IMR-90 (cell line): ENCODE data around the gene MED22. TPM values are rescaled to one million over a fixed set of nuclear protein-coding genes. Genes with fewer than 3 reads are reported as not detected.

Source experiments
- ATAC-seq: fragments of 200-7000 bp; cut with Tn5 transposase; 2 replicates; pipeline ENCODE4 v1.9.1; 2020; ENCODE audit warnings: low read depth, mild to moderate bottlenecking, moderate library complexity
- BruUV-seq: library from RNA; stranded (reverse); fragments of 400-500 nt; replicated peaks from 2 replicates; lab custom pipeline; 2021; lab: Mats Ljungman, UMichigan
- CTCF ChIA-PET: fragments of 300-600 bp; formaldehyde crosslinking; extraction: SDS; loops from one replicate; lab custom pipeline; 2021; ENCODE audit warnings: antibody characterized with exemption; lab: Yijun Ruan, JAX
- POLR2A ChIA-PET: fragments of 300-600 bp; sonication (Branson Sonifier 250); formaldehyde crosslinking; loops from one replicate; lab custom pipeline; 2022; ENCODE audit warnings: antibody characterized with exemption; ENCODE audit not compliant: unreplicated experiment; lab: Charles Lee
- DNase-seq: peaks from one replicate; pipeline ENCODE4 v3.0.0; 2013
- H2AFZ ChIP-seq: replicated peaks from 2 replicates; pipeline ENCODE3; 2013; ENCODE audit warnings: low read length, mild to moderate bottlenecking; ENCODE audit not compliant: poor library complexity
- H2AK5ac ChIP-seq: 2 replicates; pipeline ENCODE4 v1.6.1; 2013; ENCODE audit warnings: low read depth, low read length, inconsistent platforms
- H2AK9ac ChIP-seq: replicated peaks from 2 replicates; pipeline ENCODE3; 2013; ENCODE audit warnings: mild to moderate bottlenecking, low read depth, low read length, moderate library complexity; ENCODE audit not compliant: poor library complexity
- H2BK120ac ChIP-seq: 2 replicates; pipeline ENCODE4 v1.6.1; 2013; ENCODE audit warnings: low read depth, low read length, inconsistent platforms
- H2BK15ac ChIP-seq: 3 replicates; pipeline ENCODE4 v1.6.1; 2013; ENCODE audit warnings: low read depth, low read length, inconsistent platforms
- H2BK20ac ChIP-seq: 2 replicates; pipeline ENCODE4 v1.6.1; 2013; ENCODE audit warnings: low read depth, mild to moderate bottlenecking, inconsistent platforms, low read length, moderate library complexity
- H2BK5ac ChIP-seq: 2 replicates; pipeline ENCODE4 v1.6.1; 2013; ENCODE audit warnings: mild to moderate bottlenecking, low read depth, low read length, inconsistent platforms; ENCODE audit not compliant: poor library complexity, severe bottlenecking
- H3K14ac ChIP-seq: replicated peaks from 2 replicates; pipeline ENCODE4 v1.6.1; 2013; ENCODE audit warnings: low read depth, low read length, inconsistent platforms
- H3K18ac ChIP-seq: 2 replicates; pipeline ENCODE4 v1.6.1; 2013; ENCODE audit warnings: low read depth, low read length, control low read depth
- H3K23ac ChIP-seq: 2 replicates; pipeline ENCODE4 v1.6.1; 2013; ENCODE audit warnings: low read depth, low read length, inconsistent platforms
- H3K27ac ChIP-seq: 2 replicates; pipeline ENCODE4 v1.5.1; 2013; ENCODE audit warnings: mild to moderate bottlenecking, control low read depth, low read length; ENCODE audit not compliant: insufficient read depth
- H3K27me3 ChIP-seq: 2 replicates; pipeline ENCODE4 v1.6.1; 2013; ENCODE audit warnings: low read length; ENCODE audit not compliant: control insufficient read depth, insufficient read depth
- H3K36me3 ChIP-seq: 2 replicates; pipeline ENCODE4 v1.6.1; 2013; ENCODE audit warnings: low read length, mixed read lengths; ENCODE audit not compliant: control insufficient read depth, insufficient read depth
- H3K4ac ChIP-seq: 2 replicates; pipeline ENCODE4 v1.6.1; 2013; ENCODE audit warnings: low read depth, low read length, inconsistent platforms
- H3K4me1 ChIP-seq: 2 replicates; pipeline ENCODE4 v1.6.1; 2013; ENCODE audit warnings: low read length, mixed read lengths; ENCODE audit not compliant: control insufficient read depth, insufficient read depth
- H3K4me2 ChIP-seq: 2 replicates; pipeline ENCODE4 v1.6.1; 2013; ENCODE audit warnings: low read depth, mild to moderate bottlenecking, control low read depth, low read length, moderate library complexity
- H3K4me3 ChIP-seq: 2 replicates; pipeline ENCODE4 v1.5.1; 2013; ENCODE audit warnings: low read depth, mild to moderate bottlenecking, control low read depth, low read length, moderate library complexity; ENCODE audit not compliant: insufficient read depth
- H3K56ac ChIP-seq: 2 replicates; pipeline ENCODE4 v1.6.1; 2013; ENCODE audit warnings: low read length, inconsistent platforms; ENCODE audit not compliant: insufficient read depth; ENCODE audit errors: extremely low read depth
- H3K79me1 ChIP-seq, 2 experiments: 2 replicates each; pipeline ENCODE4 v1.6.1; 2013; ENCODE audit warnings: low read length in 2 of 2, inconsistent platforms in 1 of 2, low read depth in 1 of 2
- H3K9ac ChIP-seq: 2 replicates; pipeline ENCODE4 v1.6.1; 2013; ENCODE audit warnings: low read depth, low read length, control low read depth
- H3K9me1 ChIP-seq: 2 replicates; pipeline ENCODE4 v1.6.1; 2013; ENCODE audit warnings: low read length, inconsistent platforms; ENCODE audit not compliant: insufficient read depth
- H3K9me3 ChIP-seq: 2 replicates; pipeline ENCODE4 v1.6.1; 2013; ENCODE audit warnings: low read length; ENCODE audit not compliant: control insufficient read depth, insufficient read depth
- H4K20me1 ChIP-seq: 2 replicates; pipeline ENCODE4 v1.6.1; 2013; ENCODE audit warnings: low read length, inconsistent platforms; ENCODE audit not compliant: insufficient read depth
- H4K5ac ChIP-seq: 2 replicates; pipeline ENCODE4 v1.6.1; 2013; ENCODE audit warnings: mild to moderate bottlenecking, low read depth, low read length, control low read depth
- H4K8ac ChIP-seq, 2 experiments: 2 replicates each; pipeline ENCODE4 v1.6.1; 2013; ENCODE audit warnings: low read depth in 2 of 2, low read length in 2 of 2, control low read depth in 1 of 2, inconsistent platforms in 1 of 2
- H4K91ac ChIP-seq: 2 replicates; pipeline ENCODE4 v1.6.1; 2013; ENCODE audit warnings: low read depth, low read length, inconsistent platforms; ENCODE audit not compliant: insufficient read depth
- CEBPB ChIP-seq: IDR thresholded peaks from 2 replicates; pipeline ENCODE4 v1.6.1; 2012; ENCODE audit warnings: low read depth, low read length, improper control_type of control experiment
- CHD1 ChIP-seq: IDR thresholded peaks from 2 replicates; pipeline ENCODE4 v1.6.1; 2012; ENCODE audit warnings: low read depth, low read length, improper control_type of control experiment
- CTCF ChIP-seq: conservative IDR thresholded peaks from 2 replicates; pipeline ENCODE4 v1.5.1; 2012; ENCODE audit warnings: mild to moderate bottlenecking, low read depth, low read length, improper control_type of control experiment
- FOS ChIP-seq: fragments of 150-350 bp; IDR thresholded peaks from 2 replicates; pipeline ENCODE4 v1.6.1; 2016; ENCODE audit warnings: low read depth, low read length
- MAFK ChIP-seq: IDR thresholded peaks from 2 replicates; pipeline ENCODE4 v1.6.1; 2012; ENCODE audit warnings: low read depth, low read length, improper control_type of control experiment
- MAZ ChIP-seq: IDR thresholded peaks from 2 replicates; pipeline ENCODE4 v1.6.1; 2012; ENCODE audit warnings: low read depth, mild to moderate bottlenecking, low read length, improper control_type of control experiment, moderate library complexity, borderline replicate concordance
- MXI1 ChIP-seq: IDR thresholded peaks from 2 replicates; pipeline ENCODE4 v1.6.1; 2012; ENCODE audit warnings: low read depth, mild to moderate bottlenecking, low read length, moderate library complexity, borderline replicate concordance
- NFE2L2 ChIP-seq: fragments of 150-350 bp; IDR thresholded peaks from 2 replicates; pipeline ENCODE4 v1.6.1; 2016; ENCODE audit warnings: low read depth, mild to moderate bottlenecking, low read length
- POLR2A ChIP-seq: IDR thresholded peaks from 2 replicates; pipeline ENCODE4 v1.6.1; 2012; ENCODE audit warnings: mild to moderate bottlenecking, low read depth, low read length
- RAD21 ChIP-seq: IDR thresholded peaks from 2 replicates; pipeline ENCODE4 v1.6.1; 2012; ENCODE audit warnings: low read length, improper control_type of control experiment
- RCOR1 ChIP-seq: IDR thresholded peaks from 2 replicates; pipeline ENCODE4 v1.6.1; 2012; ENCODE audit warnings: mild to moderate bottlenecking, low read length, improper control_type of control experiment; ENCODE audit not compliant: insufficient replicate concordance
- SMC3 ChIP-seq: fragments of 150-350 bp; IDR thresholded peaks from 2 replicates; pipeline ENCODE4 v1.6.1; 2016; ENCODE audit warnings: low read depth, mild to moderate bottlenecking, antibody characterized with exemption, low read length, moderate library complexity
- WGBS, 2 experiments: methylation state at CpG; one replicate each; pipeline versions ENCODE4 v1.1.5 to v1.1.7; 2013; ENCODE audit warnings: missing lambda C conversion rate in 2 of 2; ENCODE audit not compliant: insufficient read length in 1 of 2; ENCODE audit errors: extremely low coverage in 2 of 2; 5-methylcytosine and 5-hydroxymethylcytosine counted together
- dilution Hi-C: fragments of 300-500 bp; cut with HindIII; formaldehyde crosslinking; loops from one replicate; pipeline ENCODE4 v1.14.3; 2018; ENCODE audit warnings: low sequenced_read_pairs; ENCODE audit not compliant: unreplicated experiment
- in situ Hi-C: fragments of 300-500 bp; cut with MboI; formaldehyde crosslinking; loops from 3 replicates; pipeline ENCODE4 v1.14.3; 2019; ENCODE audit warnings: low sequenced_read_pairs, inconsistent platforms, mixed read lengths
- intact Hi-C: fragments of 100-400 bp; cut with micrococcal nuclease; formaldehyde crosslinking; loops from 2 replicates; pipeline ENCODE4 v1.10.0; 2022
- polyA plus RNA-seq, 3 experiments: library from polyadenylated mRNA; depleted of rRNA; stranded (reverse); fragments of >200 nt; gene quantifications; 2 replicates each; pipeline ENCODE4 v1.2.3, GENCODE V29; 2012; ENCODE audit warnings: low replicate concordance in 1 of 3
- total RNA-seq: library from RNA; depleted of rRNA; stranded (reverse); fragments of >200 nt; gene quantifications from 2 replicates; pipeline ENCODE4 v1.2.3, GENCODE V29; 2012
- TF ChIP-seq, protein P1 (sequence below): fragments of 150-350 bp; IDR thresholded peaks from 2 replicates; pipeline ENCODE4 v1.6.1; 2016; ENCODE audit warnings: low read depth, mild to moderate bottlenecking, low read length, moderate library complexity, borderline replicate concordance

The MED22 gene
- total and polyA plus RNA-seq, 2 of the 4 experiments (the other 2 are of a cell fraction) = 7.9 to 28.3 TPM

DNA sequence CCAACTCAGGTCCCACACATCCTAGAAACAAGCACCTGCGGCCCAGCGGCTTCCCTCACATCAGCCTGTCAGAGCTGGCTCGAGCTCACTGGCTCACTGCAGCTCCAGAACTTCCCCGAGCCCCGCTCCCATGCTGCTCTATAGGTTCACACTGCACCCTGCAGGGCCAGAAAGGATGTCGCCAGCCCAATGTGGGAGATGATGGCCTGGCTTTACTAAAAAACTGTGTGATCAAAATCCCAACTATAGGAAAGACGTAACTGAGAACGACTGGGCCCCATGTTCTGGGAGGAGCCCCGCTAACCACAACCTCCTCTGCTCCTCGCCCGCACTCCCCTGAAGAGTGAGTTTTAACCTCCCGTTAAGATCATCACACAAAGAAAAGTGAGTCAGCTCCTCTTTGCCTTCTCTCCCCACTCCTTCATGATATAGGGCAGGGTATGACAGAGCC, 23.4 kb upstream of the MED22 start:
- Histone ChIP-seq H3K27me3 (no peaks in the 10 kb centered on the region), H4K20me1 (peaks cover 90% of the 10 kb centered on the region), H3K36me3 (peaks cover 61% of the 10 kb centered on the region), H4K5ac (no peak overlapping the region), H2AK9ac (no peak overlapping the region), H4K91ac (no peak overlapping the region), H3K23ac (no peak overlapping the region), H4K8ac (no peak overlapping the region), H3K4me1 (peaks cover 12% of the 10 kb centered on the region), H3K9me1 (peaks cover 32% of the 10 kb centered on the region), H3K18ac (no peak overlapping the region), H2BK20ac (no peak overlapping the region), H2BK120ac (no peak overlapping the region), H3K14ac (no peak overlapping the region), H2BK5ac (no peak overlapping the region), H3K4me2 (peak overlapping the region; percentile 9; the same call in 1 of the 2 replicates), H3K9ac (no peak overlapping the region), H3K4me3 (no peak overlapping the region), H3K9me3 (no peaks in the 10 kb centered on the region), H3K56ac (no peak overlapping the region), H2BK15ac (no peak overlapping the region), H2AFZ (no peak overlapping the region), H3K27ac (no peak overlapping the region), H2AK5ac (no peak overlapping the region), H3K79me1 (peaks cover 7 to 55% of the 10 kb centered on the region in 2 experiments), H3K4ac (no peak overlapping the region)
- BruUV-seq = no TSS peak
- DNase-seq (no peak), ATAC-seq (no peak)
- intact Hi-C loops (no loop called here), in situ Hi-C loops (no loop called here), dilution Hi-C loops (no loop called here)
- POLR2A ChIA-PET = no interaction called here
- 83% methylated on average over 3 of the region's 12 CpGs; no CpG with 5 or more reads in 1 of the 2 experiments for WGBS, 2 experiments
- CTCF ChIA-PET = no interaction called here
- TF ChIP-seq CEBPB = no peak
- TF ChIP-seq MAZ = no peak
- TF ChIP-seq MAFK = no peak
- TF ChIP-seq CTCF = no peak
- no peak for TF ChIP-seq RAD21
- TF ChIP-seq FOS = no peak
- TF ChIP-seq, protein P1, sequence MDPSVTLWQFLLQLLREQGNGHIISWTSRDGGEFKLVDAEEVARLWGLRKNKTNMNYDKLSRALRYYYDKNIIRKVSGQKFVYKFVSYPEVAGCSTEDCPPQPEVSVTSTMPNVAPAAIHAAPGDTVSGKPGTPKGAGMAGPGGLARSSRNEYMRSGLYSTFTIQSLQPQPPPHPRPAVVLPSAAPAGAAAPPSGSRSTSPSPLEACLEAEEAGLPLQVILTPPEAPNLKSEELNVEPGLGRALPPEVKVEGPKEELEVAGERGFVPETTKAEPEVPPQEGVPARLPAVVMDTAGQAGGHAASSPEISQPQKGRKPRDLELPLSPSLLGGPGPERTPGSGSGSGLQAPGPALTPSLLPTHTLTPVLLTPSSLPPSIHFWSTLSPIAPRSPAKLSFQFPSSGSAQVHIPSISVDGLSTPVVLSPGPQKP = no peak
- TF ChIP-seq SMC3 = no peak
- TF ChIP-seq MXI1 = no peak
- TF ChIP-seq POLR2A = no peak
- no peak for TF ChIP-seq NFE2L2
- TF ChIP-seq CHD1 = no peak
- TF ChIP-seq RCOR1 = no peak
